ENCODE results near the gene TRIM7.
"Not testable (repeated sequence)": the region's sequence is repeated elsewhere in the genome, so short reads cannot be mapped to it uniquely, and the experiment has no call there.

TRIM7 gene

GRCh38 chr5:181151146-181151545, 53.9 kb downstream of the TRIM7 start:
- peak; percentile 27 for DNase-seq (ENCODE audit: low spot score)

GRCh38 chr5:181149806-181150733, 54.9 kb downstream of the TRIM7 start:
- no peak for DNase-seq (ENCODE audit: low spot score)

- no peak for DNase-seq (ENCODE audit: low spot score)
These were observed 55.6 kb downstream of the TRIM7 start for GRCh38 chr5:181149355-181149754.

GRCh38 chr5:181146927-181147636, 57.9 kb downstream of the TRIM7 start, which contains the start of gene OR2V2:
OR2V2 (plus strand) TSS chr5:181147586; CDS start chr5:181154943, 7,357 bp downstream.
- DNase-seq (ENCODE audit: low spot score) = not testable (repeated sequence)

GRCh38 chr5:181145133-181145532, 59.9 kb downstream of the TRIM7 start:
- DNase-seq (ENCODE audit: low spot score) = no peak
